Central memory CD8-positive, alpha-beta T cell (primary cell): ENCODE data around the gene LTBP2.

ENCODE experiments used
- ATAC-seq: fragments of 150-1000 bp; cut with Tn5 transposase; replicated peaks from 2 replicates; pipeline ENCODE4 v1.10.0; 2022; ENCODE audit warnings: mild to moderate bottlenecking, moderate FRiP score, moderate number of reproducible peaks; ENCODE audit not compliant: poor library complexity, severe bottlenecking; ENCODE audit errors: extremely low read depth
- DNase-seq, 2 donors: peaks; one replicate each; pipeline ENCODE4 v3.0.0; 2021; ENCODE audit warnings: low spot score in 2 of 2
- H3K27ac Mint-ChIP-seq: one replicate; pipeline ENCODE4 v1.8.0; 2022; ENCODE audit warnings: low read depth, mild to moderate bottlenecking, moderate library complexity, mixed read lengths
- H3K27me3 Mint-ChIP-seq: one replicate; pipeline ENCODE4 v1.8.0; 2022; ENCODE audit warnings: mixed read lengths
- H3K36me3 Mint-ChIP-seq: one replicate; pipeline ENCODE4 v1.8.0; 2022; ENCODE audit warnings: mild to moderate bottlenecking, moderate library complexity, mixed read lengths; ENCODE audit not compliant: insufficient read depth
- H3K4me1 Mint-ChIP-seq: one replicate; pipeline ENCODE4 v1.8.0; 2022; ENCODE audit warnings: mixed read lengths
- H3K4me3 Mint-ChIP-seq: one replicate; pipeline ENCODE4 v1.8.0; 2022; ENCODE audit warnings: mild to moderate bottlenecking, moderate library complexity, mixed read lengths
- H3K9me3 Mint-ChIP-seq: one replicate; pipeline ENCODE4 v1.8.0; 2022; ENCODE audit warnings: mixed read lengths

The LTBP2 gene

GRCh38 chr14:74611650-74612349 lies at the start of gene LTBP2:
TSS of gene LTBP2 (minus strand) at chr14:74612237. CDS start at chr14:74611944, 293 bp downstream.
- Mint-ChIP-seq H3K27me3 (no peaks in the 10 kb centered on the region), H3K27ac (peak within 1 kb of the TSS; percentile 76), H3K36me3 (peaks cover 6% of the 10 kb centered on the region), H3K4me1 (peaks cover 48% of the 10 kb centered on the region), H3K4me3 (peak within 1 kb of the TSS; percentile 70), H3K9me3 (no peaks in the 10 kb centered on the region)
- DNase-seq, result no peak
- ATAC-seq, result no peak

- H3K36me3 Mint-ChIP-seq, result peaks cover 36% of the 10 kb centered on the region
- H3K4me1 Mint-ChIP-seq, result no peaks in the 10 kb centered on the region
- H3K4me3 Mint-ChIP-seq, result no peak overlapping the region
- DNase-seq (no peak), ATAC-seq (no peak)
- H3K27me3 Mint-ChIP-seq, result no peaks in the 10 kb centered on the region
- H3K27ac Mint-ChIP-seq, result no peak overlapping the region
- H3K9me3 Mint-ChIP-seq, result no peaks in the 10 kb centered on the region
Measured at GRCh38 chr14:74660863-74661262, 48.8 kb upstream of the LTBP2 start.

- no peak for DNase-seq
- H3K27me3 Mint-ChIP-seq, result no peaks in the 10 kb centered on the region
- H3K9me3 Mint-ChIP-seq, result no peaks in the 10 kb centered on the region
- no peak overlapping the region for H3K4me3 Mint-ChIP-seq
- no peak overlapping the region for H3K27ac Mint-ChIP-seq
- H3K4me1 Mint-ChIP-seq, result no peaks in the 10 kb centered on the region
- peaks cover 30% of the 10 kb centered on the region for H3K36me3 Mint-ChIP-seq
- ATAC-seq, result no peak
Measured at GRCh38 chr14:74660167-74660566, 48.1 kb upstream of the LTBP2 start.

- Mint-ChIP-seq H3K9me3 (no peaks in the 10 kb centered on the region), H3K4me1 (no peaks in the 10 kb centered on the region), H3K4me3 (no peak overlapping the region), H3K27ac (no peak overlapping the region), H3K27me3 (no peaks in the 10 kb centered on the region), H3K36me3 (peaks cover 21% of the 10 kb centered on the region)
- ATAC-seq (no peak), DNase-seq (no peak)
Measured at GRCh38 chr14:74658535-74659131, 46.6 kb upstream of the LTBP2 start.

- ATAC-seq (no peak), DNase-seq (no peak)
- H3K27ac Mint-ChIP-seq, result no peak overlapping the region
Measured at GRCh38 chr14:74656964-74657363, 44.9 kb upstream of the LTBP2 start.

GRCh38 chr14:74655599-74656395 lies 43.8 kb upstream of the LTBP2 start:
- no peak for DNase-seq
- H3K27me3 Mint-ChIP-seq, result no peaks in the 10 kb centered on the region
- peaks cover 9% of the 10 kb centered on the region for H3K36me3 Mint-ChIP-seq
- no peak overlapping the region for H3K27ac Mint-ChIP-seq
- no peaks in the 10 kb centered on the region for H3K9me3 Mint-ChIP-seq
- no peak overlapping the region for H3K4me3 Mint-ChIP-seq
- peaks cover 12% of the 10 kb centered on the region for H3K4me1 Mint-ChIP-seq
- no peak for ATAC-seq

More at GRCh38 chr14:74656964-74657363, 44.9 kb upstream of the LTBP2 start:
- no peaks in the 10 kb centered on the region for H3K27me3 Mint-ChIP-seq
- H3K9me3 Mint-ChIP-seq, result no peaks in the 10 kb centered on the region
- H3K4me1 Mint-ChIP-seq, result peaks cover under 1% of the 10 kb centered on the region
- no peak overlapping the region for H3K4me3 Mint-ChIP-seq
- H3K36me3 Mint-ChIP-seq, result peaks cover 12% of the 10 kb centered on the region

GRCh38 chr14:74654931-74655330 lies 42.9 kb upstream of the LTBP2 start:
- H3K27ac Mint-ChIP-seq, result no peak overlapping the region
- H3K4me3 Mint-ChIP-seq, result no peak overlapping the region
- no peaks in the 10 kb centered on the region for H3K27me3 Mint-ChIP-seq
- no peak for ATAC-seq
- H3K9me3 Mint-ChIP-seq, result no peaks in the 10 kb centered on the region
- no peak for DNase-seq
- peaks cover 6% of the 10 kb centered on the region for H3K36me3 Mint-ChIP-seq
- peaks cover 17% of the 10 kb centered on the region for H3K4me1 Mint-ChIP-seq

- Mint-ChIP-seq H3K4me1 (peaks cover 17% of the 10 kb centered on the region), H3K27me3 (no peaks in the 10 kb centered on the region), H3K4me3 (no peak overlapping the region), H3K27ac (no peak overlapping the region), H3K9me3 (no peaks in the 10 kb centered on the region), H3K36me3 (peaks cover 9% of the 10 kb centered on the region)
- DNase-seq (no peak), ATAC-seq (no peak)
Measured at GRCh38 chr14:74653386-74654138, 41.5 kb upstream of the LTBP2 start.

- Mint-ChIP-seq H3K4me1 (peaks cover 17% of the 10 kb centered on the region), H3K4me3 (no peak overlapping the region), H3K36me3 (peaks cover 9% of the 10 kb centered on the region), H3K27me3 (no peaks in the 10 kb centered on the region), H3K27ac (no peak overlapping the region), H3K9me3 (no peaks in the 10 kb centered on the region)
- DNase-seq (no peak), ATAC-seq (no peak)
Measured at GRCh38 chr14:74652541-74652940, 40.5 kb upstream of the LTBP2 start.

GRCh38 chr14:74650927-74651686 lies 39.1 kb upstream of the LTBP2 start:
- Mint-ChIP-seq H3K9me3 (no peaks in the 10 kb centered on the region), H3K4me3 (no peak overlapping the region), H3K27me3 (no peaks in the 10 kb centered on the region), H3K4me1 (peaks cover 17% of the 10 kb centered on the region), H3K27ac (no peak overlapping the region), H3K36me3 (peaks cover 7% of the 10 kb centered on the region)
- ATAC-seq, result no peak
- DNase-seq, result no peak

- no peak for ATAC-seq
- H3K4me3 Mint-ChIP-seq, result no peak overlapping the region
- DNase-seq, result no peak
- peaks cover 17% of the 10 kb centered on the region for H3K4me1 Mint-ChIP-seq
- no peaks in the 10 kb centered on the region for H3K9me3 Mint-ChIP-seq
- H3K36me3 Mint-ChIP-seq, result peaks cover 7% of the 10 kb centered on the region
- no peaks in the 10 kb centered on the region for H3K27me3 Mint-ChIP-seq
- H3K27ac Mint-ChIP-seq, result peak overlapping the region; percentile 49
Measured at GRCh38 chr14:74649673-74650072, 37.6 kb upstream of the LTBP2 start.

- no peaks in the 10 kb centered on the region for H3K27me3 Mint-ChIP-seq
- H3K27ac Mint-ChIP-seq, result peak overlapping the region; percentile 49
- H3K9me3 Mint-ChIP-seq, result no peaks in the 10 kb centered on the region
- H3K4me3 Mint-ChIP-seq, result no peak overlapping the region
- DNase-seq, result no peak
- H3K4me1 Mint-ChIP-seq, result peaks cover 17% of the 10 kb centered on the region
- peaks cover 7% of the 10 kb centered on the region for H3K36me3 Mint-ChIP-seq
- ATAC-seq, result no peak
Measured at GRCh38 chr14:74649167-74649566, 37.1 kb upstream of the LTBP2 start.
